Activated T-helper 9 cell treated with anti-CD3 and anti-CD28 coated beads, Interleukin-2, amount 50 U/mL, for 16 hours (primary cell): ENCODE results near the gene TBCE.
"Not testable (repeated sequence)": the region's sequence is repeated elsewhere in the genome, so short reads cannot be mapped to it uniquely, and the experiment has no call there.

Experiments
- DNase-seq: peaks from one replicate; pipeline ENCODE4 v3.0.0-alpha.2; 2020; ENCODE audit warnings: low read depth

Gene TBCE

DNA sequence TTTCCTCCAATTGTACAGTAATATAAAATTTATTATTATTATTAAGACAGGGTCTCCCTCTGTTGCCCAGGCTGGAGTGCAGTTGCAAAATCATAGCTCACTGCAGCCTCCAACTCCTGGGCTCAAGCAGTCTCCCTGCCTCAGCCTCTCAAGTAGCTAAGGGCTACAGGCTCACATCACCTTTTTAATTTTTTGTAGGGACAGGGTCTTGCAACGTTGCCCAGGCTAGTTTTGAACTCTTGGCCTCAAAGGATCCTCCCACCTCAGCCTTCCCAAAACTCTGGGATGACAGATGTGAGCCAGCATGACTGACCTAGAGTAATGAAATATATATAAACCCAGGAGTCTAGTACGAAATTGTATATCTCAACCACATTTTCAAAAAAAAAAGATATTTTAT, 87.9 kb downstream of the TBCE start:
- no peak for DNase-seq

DNA sequence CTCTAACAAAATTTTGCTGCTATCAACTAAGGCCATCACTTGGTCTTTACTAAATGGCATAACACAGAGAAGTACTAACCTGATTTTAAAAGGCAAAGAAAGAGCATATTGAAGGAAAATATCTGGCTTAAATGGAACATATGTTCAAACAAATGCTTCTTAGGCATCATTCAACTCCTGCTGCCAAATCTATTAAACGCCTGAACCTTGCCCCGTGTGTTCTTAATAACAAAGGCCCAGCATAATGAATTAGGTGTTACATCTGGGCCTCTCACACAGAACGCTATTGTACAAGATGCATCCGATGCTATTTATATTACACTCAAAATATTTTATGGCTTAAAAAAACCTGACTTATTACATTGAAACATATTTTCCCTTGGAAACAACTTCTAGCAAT, 88.6 kb downstream of the TBCE start:
- no peak for DNase-seq

DNA sequence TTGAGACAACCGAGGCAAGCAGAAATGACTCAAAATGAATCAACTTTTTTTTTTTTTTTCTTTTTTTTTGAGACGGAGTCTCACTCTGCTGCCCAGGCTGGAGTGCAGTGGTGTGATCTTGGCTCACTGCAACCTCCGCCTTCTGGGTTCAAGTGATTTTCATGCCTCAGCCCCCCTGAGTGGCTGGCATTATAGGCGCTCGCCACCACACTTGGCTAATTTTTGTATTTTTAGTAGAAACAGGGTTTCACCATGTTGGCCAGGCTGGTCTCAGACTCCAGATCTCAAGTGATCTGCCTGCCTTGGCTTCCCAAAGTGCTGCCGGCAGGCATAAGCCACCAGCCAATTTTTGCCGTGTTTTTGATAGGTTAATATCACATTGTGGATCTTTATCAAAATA, 90.6 kb downstream of the TBCE start:
- not testable (repeated sequence) for DNase-seq

DNA sequence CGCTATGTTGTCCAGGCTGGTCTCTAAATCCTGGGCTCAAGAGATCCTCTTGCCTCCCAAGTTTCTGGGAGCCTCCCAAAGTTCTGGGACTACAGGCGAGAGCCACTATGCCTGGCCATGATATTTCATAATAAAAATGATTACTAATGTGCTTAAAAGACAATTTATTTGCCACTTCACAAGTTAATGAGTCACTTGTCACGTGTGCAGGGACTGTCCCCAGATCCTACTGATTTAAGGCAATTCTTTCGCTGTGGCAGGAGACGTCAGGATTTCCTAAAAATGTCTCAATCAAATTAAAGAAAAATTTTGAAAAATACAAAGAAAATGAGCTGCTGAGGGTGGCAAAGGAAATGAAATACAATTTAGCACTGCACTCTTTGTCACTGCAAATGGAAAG, 93.5 kb downstream of the TBCE start:
- DNase-seq: no peak

DNA sequence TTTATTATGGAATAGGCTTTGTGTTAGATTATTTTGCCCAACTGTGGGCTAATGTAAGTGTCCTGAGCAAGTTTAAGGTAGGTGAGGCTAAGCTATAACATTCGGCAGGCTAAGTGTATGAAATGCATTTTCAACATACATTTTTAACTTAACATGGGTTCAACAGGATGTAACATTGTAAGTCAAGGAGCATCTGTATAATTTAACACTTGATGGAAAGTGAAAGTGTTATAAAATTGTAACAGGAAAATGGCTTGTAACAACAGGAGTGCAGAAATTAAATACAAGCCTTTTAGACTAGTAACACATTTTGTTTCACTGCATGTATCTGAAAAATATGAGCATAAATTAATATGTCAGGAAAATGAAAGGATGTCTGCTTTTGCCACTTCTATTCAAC, 94.7 kb downstream of the TBCE start:
- DNase-seq: no peak

DNA sequence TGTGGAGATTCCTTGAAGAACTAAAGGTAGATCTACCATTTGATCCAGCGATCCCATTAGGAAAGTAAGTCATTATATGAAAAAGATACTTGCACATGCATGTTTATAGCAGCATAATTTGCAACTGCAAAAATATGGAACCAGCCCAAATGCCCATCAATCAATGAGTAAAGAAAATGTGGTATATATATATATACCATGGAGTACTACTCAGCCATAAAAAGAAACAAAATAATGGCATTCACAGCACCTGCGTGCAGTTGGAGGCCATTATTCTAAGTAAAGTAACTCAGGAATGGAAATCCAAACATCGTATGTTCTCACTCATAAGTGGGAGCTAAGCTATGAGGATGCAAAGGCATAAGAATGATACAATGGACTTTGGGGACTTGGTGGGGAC, 95.6 kb downstream of the TBCE start:
- not testable (repeated sequence) for DNase-seq

DNA sequence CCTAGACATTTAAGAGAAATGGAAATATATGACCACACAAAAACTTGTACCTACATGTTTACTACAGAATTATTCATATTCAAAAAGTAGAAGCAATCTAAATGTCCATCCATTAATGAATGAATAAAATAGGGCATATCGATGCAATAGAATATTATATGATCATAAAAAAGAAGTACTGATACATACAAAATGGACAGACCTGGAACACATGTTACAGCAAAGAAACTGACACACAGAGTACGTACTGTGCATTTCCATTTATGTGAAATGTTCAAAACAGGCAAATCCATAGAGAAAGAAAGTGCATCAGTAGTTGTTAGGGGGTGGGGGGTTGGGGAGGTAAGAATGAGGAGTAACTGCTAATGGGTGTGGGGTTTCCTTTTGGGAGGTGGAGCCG, 97.8 kb downstream of the TBCE start:
- no peak for DNase-seq

DNA sequence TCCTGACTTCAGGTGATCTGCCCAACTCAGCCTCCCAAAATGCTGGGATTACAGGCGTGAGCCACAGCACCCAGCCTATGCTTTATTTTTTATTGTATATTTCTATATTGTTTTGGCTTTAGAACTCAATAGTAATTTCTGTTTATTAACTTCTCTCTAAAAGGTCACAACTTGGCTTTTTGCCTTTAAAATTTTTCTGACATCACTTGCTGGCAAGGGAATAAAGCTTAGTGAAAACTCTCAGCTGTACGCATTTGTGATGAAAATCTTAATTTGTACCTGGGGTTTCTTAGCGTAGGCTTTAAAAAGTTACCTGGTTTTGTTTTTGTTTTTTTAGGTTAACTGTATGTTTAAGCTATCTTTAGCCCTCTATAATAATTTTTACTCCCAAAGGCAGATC, 100.8 kb downstream of the TBCE start:
- no peak for DNase-seq

DNA sequence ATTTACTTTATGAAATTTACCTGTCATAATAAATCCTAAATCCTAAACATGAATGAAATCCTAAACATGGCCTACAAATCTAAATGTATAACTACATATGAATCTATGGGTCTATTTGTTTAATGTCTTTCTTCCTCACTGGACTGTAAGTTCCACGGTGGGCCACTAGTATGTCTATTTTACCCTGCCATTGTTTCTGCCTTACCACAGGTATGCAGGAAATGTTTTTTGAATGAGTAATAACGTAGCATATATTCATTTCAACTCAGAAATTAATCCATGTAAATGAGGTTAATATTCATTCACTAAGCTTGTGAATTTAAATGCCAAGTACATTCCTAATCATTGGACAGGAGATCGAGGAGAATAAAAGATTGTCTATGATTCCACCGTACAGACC, 101.7 kb downstream of the TBCE start:
- no peak for DNase-seq

DNA sequence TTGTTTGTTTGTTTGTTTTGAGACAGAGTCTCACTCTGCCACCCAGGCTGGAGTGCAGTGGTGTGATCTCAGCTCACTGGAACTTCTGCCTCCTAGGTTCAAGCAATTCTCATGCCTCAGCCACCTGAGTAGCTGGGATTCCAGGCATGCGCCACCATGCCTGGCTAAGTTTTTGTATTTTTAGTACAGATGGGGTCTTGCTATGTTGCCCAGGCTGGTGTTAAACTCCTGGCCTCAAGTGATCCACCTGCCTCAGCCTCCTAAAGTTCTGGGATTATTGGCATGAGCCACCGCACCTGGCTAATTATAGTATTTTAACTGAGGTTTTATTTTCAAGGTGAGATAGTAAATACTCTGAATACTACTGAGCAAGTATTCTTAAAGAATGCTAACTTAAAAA, 102.7 kb downstream of the TBCE start:
- DNase-seq: not testable (repeated sequence)

DNA sequence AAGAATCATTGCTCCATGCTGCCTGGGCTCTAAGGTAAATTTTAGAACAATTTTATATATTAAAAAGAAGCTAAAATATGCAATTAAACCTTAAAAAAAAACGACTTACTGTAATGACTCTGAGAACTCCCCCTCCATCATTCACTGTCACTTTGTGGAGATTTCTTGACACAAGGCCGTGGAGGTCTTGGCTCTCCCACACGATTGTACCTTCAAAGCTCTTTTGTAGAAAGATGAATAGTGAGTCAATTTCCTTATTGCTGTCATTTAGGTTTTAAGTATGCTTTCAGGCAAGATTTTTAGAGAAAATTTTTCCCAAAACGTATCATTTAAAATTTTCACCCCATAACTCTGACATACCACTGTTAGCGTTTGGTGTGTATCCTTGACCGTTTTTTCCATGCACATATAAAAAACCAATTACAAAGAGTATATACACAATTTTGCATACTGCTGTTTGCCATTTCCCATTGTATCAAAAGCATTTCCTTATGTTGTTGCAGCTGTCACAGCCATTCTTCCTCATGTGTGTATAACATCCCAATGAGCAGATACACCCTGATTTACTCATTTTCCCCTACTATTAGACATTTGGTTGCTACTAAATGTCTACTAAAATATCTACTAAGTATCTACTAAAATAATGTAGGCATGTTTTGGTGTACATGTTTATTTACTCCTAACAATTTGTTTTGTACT, 103.7 kb downstream of the TBCE start:
- DNase-seq: no peak

DNA sequence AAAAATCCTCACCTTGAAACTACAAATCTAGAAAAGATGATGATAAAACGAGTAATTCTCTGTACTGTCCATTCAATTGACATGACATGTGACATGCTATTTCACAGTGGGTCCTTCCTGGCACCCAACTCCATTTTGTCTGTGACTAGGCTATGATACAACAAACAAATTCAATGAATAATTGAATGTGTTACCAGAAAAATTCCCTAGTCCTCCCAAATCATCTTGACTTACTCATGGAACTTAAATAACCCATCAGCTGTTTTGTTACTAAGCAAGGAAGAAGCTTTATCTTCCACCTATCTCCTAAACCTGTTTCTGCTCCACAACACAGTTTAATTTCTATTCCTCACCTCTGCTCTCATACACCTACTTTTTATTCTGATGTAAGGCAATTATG, 106.6 kb downstream of the TBCE start:
- DNase-seq: no peak

DNA sequence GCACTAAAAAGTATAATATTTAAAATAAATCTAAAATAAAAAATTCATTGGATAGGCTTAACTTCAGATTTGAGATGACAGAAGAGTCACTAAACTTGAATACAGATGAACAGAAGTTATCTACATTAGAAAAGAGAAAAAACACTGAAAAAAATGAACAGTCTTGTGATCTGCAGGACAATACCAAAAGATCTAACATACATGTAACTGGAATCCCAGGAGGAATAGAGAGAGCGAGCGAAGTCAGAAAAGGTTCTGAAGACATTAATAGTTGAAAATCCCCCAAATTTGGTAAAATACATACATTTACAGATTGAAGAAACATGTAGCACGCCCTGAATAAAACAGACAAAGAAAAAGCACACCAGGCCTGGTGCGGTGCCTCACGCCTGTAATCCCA, 115.9 kb downstream of the TBCE start:
- no peak for DNase-seq

DNA sequence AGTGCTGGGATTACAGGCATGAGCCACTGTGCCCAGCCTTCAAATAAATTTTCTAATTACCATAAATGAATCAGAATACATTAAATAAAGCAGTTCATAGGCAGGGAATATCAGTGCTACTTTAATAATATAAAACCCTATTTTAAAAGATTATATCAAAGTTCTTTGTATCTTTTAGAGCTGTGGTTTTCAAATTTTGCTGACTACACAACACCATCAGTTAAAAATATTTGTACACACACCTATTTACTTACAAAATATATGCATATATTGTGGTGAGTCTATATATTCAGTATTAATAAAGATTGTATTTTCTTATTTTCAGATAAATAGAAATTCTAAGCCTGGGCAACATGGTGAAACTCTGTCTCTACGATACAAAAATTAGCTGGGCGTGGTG, 118.3 kb downstream of the TBCE start:
- no peak for DNase-seq

DNA sequence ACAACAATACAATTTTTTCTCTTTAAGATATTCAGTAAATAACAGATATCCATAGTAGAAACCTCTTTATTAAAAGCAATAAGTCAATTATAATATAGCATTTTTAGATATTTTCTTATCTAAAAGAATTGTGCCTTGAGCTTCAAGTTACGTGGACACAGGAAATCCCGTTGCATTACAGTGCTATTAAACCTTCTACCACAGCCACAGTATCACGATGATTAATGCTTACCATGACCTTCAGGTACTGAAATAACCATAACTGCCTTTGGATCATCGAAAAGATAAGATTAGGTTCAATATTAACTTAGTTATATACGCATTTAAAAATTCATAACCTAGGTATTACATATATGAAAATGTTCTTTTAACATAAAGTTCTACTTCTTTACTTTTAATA, 119.1 kb downstream of the TBCE start:
- DNase-seq: no peak

DNA sequence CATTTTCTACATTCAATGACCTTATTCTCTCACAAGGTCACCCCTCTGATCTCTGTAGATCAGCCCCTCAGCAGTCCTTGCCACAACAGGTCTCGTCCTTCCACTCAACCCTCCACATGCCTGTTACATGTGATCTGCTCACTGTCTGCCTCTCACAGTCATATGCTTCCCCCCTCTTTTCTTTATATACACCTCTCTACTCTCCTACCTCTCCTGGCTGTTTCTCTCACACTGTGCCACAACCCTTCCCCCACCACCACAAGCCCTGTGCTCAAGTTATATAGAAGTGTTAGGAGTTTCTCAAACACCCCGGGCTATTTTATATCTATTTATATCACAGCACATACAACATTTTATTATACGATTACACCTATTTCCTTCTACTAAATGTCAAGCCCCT, 124.4 kb downstream of the TBCE start:
- no peak for DNase-seq

DNA sequence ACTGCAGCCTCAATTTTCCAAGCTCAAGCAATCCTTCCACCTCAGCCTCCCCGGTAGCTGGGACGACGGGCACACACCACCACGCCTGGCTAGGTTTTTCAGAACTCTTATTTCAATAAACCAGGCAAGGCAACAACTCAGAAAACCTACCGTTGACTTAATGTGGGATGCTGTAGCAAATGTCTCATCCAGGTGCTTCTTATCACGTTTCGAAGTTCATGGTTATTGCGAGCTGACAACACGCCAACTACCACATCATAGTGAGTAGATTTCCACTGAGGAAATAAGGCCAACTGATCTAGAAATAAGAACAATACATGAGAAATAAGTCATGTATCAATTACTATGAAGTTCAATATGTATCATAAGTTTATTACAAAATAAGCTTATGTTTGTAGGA, 127.3 kb downstream of the TBCE start:
- no peak for DNase-seq

DNA sequence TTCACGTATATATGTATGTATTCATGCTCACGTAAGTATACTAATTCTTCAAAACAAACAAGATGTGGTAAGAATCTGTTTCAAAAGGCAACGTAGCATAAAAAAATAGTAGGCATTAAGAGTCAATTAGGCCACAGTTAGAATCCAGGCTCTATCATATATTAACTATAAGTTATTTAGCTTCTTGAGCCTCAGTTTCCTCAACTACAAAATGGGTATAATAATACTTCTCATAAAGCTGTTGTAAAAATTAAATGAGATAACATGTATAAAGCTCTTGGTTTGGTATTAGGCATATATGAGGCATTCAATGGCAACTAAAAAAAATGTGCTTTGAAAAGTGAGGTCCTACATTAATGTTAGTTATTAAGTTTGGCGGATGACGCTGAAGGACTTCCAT, 127.8 kb downstream of the TBCE start:
- DNase-seq: no peak

DNA sequence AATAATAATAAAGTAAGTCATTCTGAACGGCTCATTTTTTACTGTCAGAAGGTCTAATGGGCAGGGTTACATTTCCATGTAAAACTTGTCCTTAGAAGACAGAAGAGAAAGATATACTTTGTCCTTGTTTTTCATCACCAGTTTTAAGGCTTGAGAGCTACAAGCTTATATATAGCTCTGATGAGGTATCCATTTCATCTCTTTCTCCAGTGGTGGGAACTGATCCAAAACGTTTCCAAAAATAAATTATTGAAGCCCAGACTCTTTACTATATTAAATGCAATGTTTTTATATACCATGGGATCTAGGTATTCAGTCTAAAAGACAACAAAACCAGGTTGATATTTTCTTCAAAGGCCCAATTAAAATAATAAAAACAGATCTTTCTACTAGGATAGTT, 128.3 kb downstream of the TBCE start:
- DNase-seq: no peak

DNA sequence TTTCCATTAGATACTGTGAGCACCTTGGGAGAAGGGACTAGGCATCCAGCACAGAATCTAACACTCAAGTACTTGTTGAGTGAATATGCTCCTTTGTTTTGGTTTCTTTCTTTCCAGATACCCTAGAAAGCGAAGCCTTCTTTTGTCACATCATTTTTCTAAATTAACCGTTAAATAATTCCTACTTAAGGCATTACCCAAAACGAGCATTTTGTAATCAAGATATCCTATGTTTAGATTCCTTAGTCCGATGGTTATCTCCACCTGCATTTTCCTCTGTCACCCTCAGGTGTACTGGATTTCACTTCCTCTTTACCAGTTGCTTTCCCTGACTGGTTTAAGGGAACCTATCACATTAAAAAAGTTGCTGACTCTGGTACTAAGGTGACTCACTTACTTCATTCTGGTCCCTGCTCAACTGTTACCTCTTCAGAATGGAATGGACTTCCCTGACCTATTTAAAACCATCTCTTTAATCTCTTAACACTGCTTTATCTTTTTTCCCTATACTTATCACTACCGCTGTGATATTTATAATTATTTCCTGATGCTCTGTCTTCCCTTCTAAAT, 133.8 kb downstream of the TBCE start:
- no peak for DNase-seq
